ENCODE data around the gene HID1. TPM values are rescaled to one million over a fixed set of nuclear protein-coding genes. Genes with fewer than 3 reads are reported as not detected.
A peak's percentile ranks its signal among the peaks of the same experiment; 100 is the strongest.

The HID1 gene
- polyA plus RNA-seq, 2 of the 4 experiments (the other 2 are of a cell fraction): 5.2 to 11.7 TPM

GRCh38 chr17:75012346-75013091 is 40.0 kb upstream of the HID1 start, which contains the start of gene MRPL58 (continued):
- TF ChIP-seq HES2 (IDR thresholded peaks at IDR 0.05) (no peak), ZFP36 (IDR thresholded peaks at IDR 0.05; ENCODE audit: borderline replicate concordance, partially characterized antibody) (no peak), SMC3 (IDR thresholded peaks at IDR 0.05) (peak; percentile 70; the same call in 2 of the 3 replicates), RAD21 (conservative IDR thresholded peaks at IDR 0.05 in 1 of 2, IDR thresholded peaks at IDR 0.05 in 1 of 2) (peak; percentile 37 to 48; a peak in 4 of 5 replicates), EHF (CRISPR knock-in tag; IDR thresholded peaks at IDR 0.05) (no peak), ZC3H11A (IDR thresholded peaks at IDR 0.05) (no peak), ZNF302 (CRISPR knock-in tag; IDR thresholded peaks at IDR 0.05) (no peak), CBX8 (IDR thresholded peaks at IDR 0.05) (no peak), RFX5 (IDR thresholded peaks at IDR 0.05) (0 out of 2 replicates have a peak, but pooled peaks have one; percentile 16), SREBF2 (IDR thresholded peaks at IDR 0.05) (no peak), HOXB13 (CRISPR knock-in tag; IDR thresholded peaks at IDR 0.05; ENCODE audit: low read depth) (peak; percentile 65; the same call in 1 of the 2 replicates), MYC (IDR thresholded peaks at IDR 0.05; ENCODE audit: borderline replicate concordance, low read length) (peak; percentile 61), ELK1 (IDR thresholded peaks at IDR 0.05; ENCODE audit: low read depth, low read length) (no peak), HDAC2 (IDR thresholded peaks at IDR 0.05) (no peak), PHF8 (IDR thresholded peaks at IDR 0.05; ENCODE audit: borderline replicate concordance, low read depth) (peak; percentile 84; the same call in 1 of the 2 replicates), MAX (IDR thresholded peaks at IDR 0.05) (peak; percentile 91), FOXS1 (CRISPR knock-in tag; IDR thresholded peaks at IDR 0.05) (no peak), USF2 (IDR thresholded peaks at IDR 0.05) (no peak), MAZ (IDR thresholded peaks at IDR 0.05; ENCODE audit: borderline replicate concordance, low read depth, low read length) (peak; percentile 54; the same call in 1 of the 2 replicates), NFE2L2 (conservative IDR thresholded peaks at IDR 0.05; ENCODE audit: low read length) (no peak)

- peak overlapping the region; percentile 76 for H3K4me3 ChIP-seq
- ATAC-seq: no peak; a peak in 1 of 6 replicates
- FAIRE-seq: no peak
- H3K9me3 ChIP-seq: no peaks in the 10 kb centered on the region
- H3K27ac ChIP-seq: peak overlapping the region; percentile 85 to 92
- CTCF ChIA-PET: interaction anchor here (0.6 to 19.2 kb wide), 30 partner anchors 9 to 361 kb away, joined by 3 to 404 read pairs (median 5); partner anchors contain the start of genes CDR2L, HID1, NT5C and OTOP2
- WGBS (ENCODE audit: missing lambda C conversion rate): 25% methylated on average over 5 of the region's 5 CpGs
- POLR2A ChIA-PET: interaction anchor here (0.7 to 4.0 kb wide), 25 partner anchors 8 to 844 kb away, joined by 3 to 107 read pairs (median 6); partner anchors contain the start of genes ATP5PD, CDR2L, FDXR and HID1
- DNase-seq (ENCODE audit: low read depth in 1 of 2, low spot score in 1 of 2): no peak
- H3K4me2 ChIP-seq: peak overlapping the region; percentile 96
- peaks cover 18% of the 10 kb centered on the region for H3K4me1 ChIP-seq
- TF ChIP-seq EP300 (IDR thresholded peaks at IDR 0.05) (no peak), E2F6 (IDR thresholded peaks at IDR 0.05; ENCODE audit: borderline replicate concordance, low read depth) (no peak), ZNF302 (CRISPR knock-in tag; IDR thresholded peaks at IDR 0.05) (no peak), ATOH8 (CRISPR knock-in tag; IDR thresholded peaks at IDR 0.05; ENCODE audit: low read depth) (no peak), BCL3 (IDR thresholded peaks at IDR 0.05) (no peak), JUNB (IDR thresholded peaks at IDR 0.05) (no peak), CHD4 (IDR thresholded peaks at IDR 0.05; ENCODE audit: borderline replicate concordance) (no peak), PBX3 (IDR thresholded peaks at IDR 0.05) (no peak), FOSL2 (IDR thresholded peaks at IDR 0.05) (no peak), FOSL2 (CRISPR knock-in tag; IDR thresholded peaks at IDR 0.05) (no peak), ZSCAN20 (CRISPR knock-in tag; IDR thresholded peaks at IDR 0.05) (no peak), NPAS2 (CRISPR knock-in tag; IDR thresholded peaks at IDR 0.05; ENCODE audit: borderline replicate concordance) (no peak), HOXA7 (CRISPR knock-in tag; IDR thresholded peaks at IDR 0.05) (no peak), RCOR1 (IDR thresholded peaks at IDR 0.05; ENCODE audit: low read depth, low read length) (no peak), HEYL (CRISPR knock-in tag; IDR thresholded peaks at IDR 0.05) (no peak), HDAC2 (IDR thresholded peaks at IDR 0.05) (no peak), RARB (CRISPR knock-in tag; IDR thresholded peaks at IDR 0.05) (no peak)
These were observed 39.5 kb upstream of the HID1 start for GRCh38 chr17:75012096-75012345.

All from A549 (cell line).